Heart right ventricle (tissue), 16 donors: ENCODE data around the gene ZNF780A. TPM values are rescaled to one million over a fixed set of nuclear protein-coding genes. Genes with fewer than 3 reads are reported as not detected.
A peak's percentile ranks its signal among the peaks of the same experiment; 100 is the strongest.

Experiments used
- ATAC-seq, 8 donors: fragments of 200-7000 bp; cut with Tn5 transposase; one replicate each; pipeline ENCODE4 v1.9.1; 2020; ENCODE audit warnings: mild to moderate bottlenecking in 8 of 8, moderate library complexity in 8 of 8, moderate number of reproducible peaks in 1 of 8
- DNase-seq, 2 donors: peaks; one replicate each; pipeline ENCODE4 v3.0.0-alpha.2; 2020
- H3K27ac ChIP-seq, 10 donors: fragments of 200-600 bp; sonication (generic) in 2 of 10; one replicate each; pipeline versions ENCODE4 v1.5.0 to v1.8.0; 2020 to 2022; ENCODE audit warnings: mild to moderate bottlenecking in 3 of 10
- H3K27me3 ChIP-seq, 7 donors: fragments of 200-600 bp; one replicate each; pipeline ENCODE4 v1.8.0; 2021 to 2022; ENCODE audit warnings: mild to moderate bottlenecking in 2 of 7
- H3K36me3 ChIP-seq, 9 donors: fragments of 200-600 bp; sonication (generic) in 1 of 9; one replicate each; pipeline versions ENCODE4 v1.5.0 to v1.8.0; 2020 to 2022; ENCODE audit warnings: mild to moderate bottlenecking in 2 of 9
- H3K4me1 ChIP-seq, 9 donors: fragments of 200-600 bp; sonication (generic) in 1 of 9; one replicate each; pipeline versions ENCODE4 v1.5.0 to v1.8.0; 2020 to 2022; ENCODE audit warnings: mild to moderate bottlenecking in 4 of 9
- H3K4me3 ChIP-seq, 10 donors: fragments of 200-600 bp; sonication (generic) in 2 of 10; one replicate each; pipeline versions ENCODE4 v1.5.0 to v1.8.0; 2020 to 2022; ENCODE audit warnings: mild to moderate bottlenecking in 7 of 10, moderate library complexity in 2 of 10
- H3K9me3 ChIP-seq, 11 donors: fragments of 200-600 bp in 10 of 11; sonication (generic) in 2 of 11; one replicate each; pipeline versions ENCODE4 v1.5.0 to v1.8.0; 2013 to 2022; ENCODE audit warnings: mild to moderate bottlenecking in 2 of 11, control low read depth in 1 of 11, moderate library complexity in 1 of 11
- WGBS, 2 donors: extraction: QIAGEN DNeasy Blood & Tissue Kit; methylation state at CpG; one replicate each; pipeline ENCODE4 v1.1.7; 2013; ENCODE audit warnings: inconsistent platforms in 1 of 2; 5-methylcytosine and 5-hydroxymethylcytosine counted together
- intact Hi-C, 10 donors: fragments of 100-400 bp; cut with DNase I; formaldehyde crosslinking; loops; one replicate each; pipeline versions ENCODE4 v1.11.1 to v1.14.2; 2022
- polyA plus RNA-seq, 2 donors: library from polyadenylated mRNA; stranded (reverse); fragments of 200-250 nt; gene quantifications; one replicate each; pipeline ENCODE4 v1.2.3, GENCODE V29; 2013
- total RNA-seq, 10 donors: library from RNA; stranded (reverse); fragmentation: NEBNext Ultra II Directional in 3 of 10; extraction: Animal tissue kit (Norgen Biotek cat#: 25700) in 3 of 10; gene quantifications; one replicate each; pipeline versions ENCODE4 v1.2.1 to v1.2.4, GENCODE V29; 2021 to 2023
- TF ChIP-seq, protein P1 (sequence below), 9 donors: fragments of 200-600 bp; sonication (generic) in 2 of 9; IDR thresholded peaks; one replicate each; pipeline versions ENCODE4 v1.5.0 to v1.8.0; 2021 to 2022; ENCODE audit warnings: antibody characterized with exemption in 9 of 9, mild to moderate bottlenecking in 5 of 9, moderate library complexity in 1 of 9
- donor health status: Arrhythmogenic right ventricular cardiomyopathy.
- donor health status: ischemic (EF 13 %, LVEDD 7.1; RV severe dilation, severe dysfunction).
- donor health status: healthy with polysubstance abuse.
- donor health status: DM: no; HTN: yes; CAD: no.
- donor health status: DM: no; HTN: no; CAD: no.
- donor health status: ischemic (EF 25% LVEDD 6.9; RV normal size, moderate dysfunction).
- donor health status: ischemic (EF 25% LVEDD 5.7; RV mildly dilated, moderate dysfunction).
- donor health status: healthy.
- donor health status: DM: yes; HTN: yes; CAD: no.
- donor health status: Ischemic cardiomyopathy.
- donor health status: ischemic (EF 35%, LVEDD 5.7; RV mildly dilated, moderate dysfunction).
- donor health status: nonischemic (EF 11% LVEDD 7.7; RV severe dilation, severe dysfunction).
- donor health status: DM: yes; HTN: yes; CAD: no.
- donor health status: PGD.
- donor health status: ischemic (EF 29% LVEDD 5.4; RV normal size, mild dysfunction).
- donor health status: nonischemic (EF 23%, LVEDD 6.1; RV moderate dilation, normal function).

Gene ZNF780A
- total and polyA plus RNA-seq, 12 donors: 5.5 to 19.4 (median 11.8) TPM

- H3K27me3 ChIP-seq: no peaks in the 10 kb centered on the region
- ATAC-seq: no peak
- TF ChIP-seq, protein P1, sequence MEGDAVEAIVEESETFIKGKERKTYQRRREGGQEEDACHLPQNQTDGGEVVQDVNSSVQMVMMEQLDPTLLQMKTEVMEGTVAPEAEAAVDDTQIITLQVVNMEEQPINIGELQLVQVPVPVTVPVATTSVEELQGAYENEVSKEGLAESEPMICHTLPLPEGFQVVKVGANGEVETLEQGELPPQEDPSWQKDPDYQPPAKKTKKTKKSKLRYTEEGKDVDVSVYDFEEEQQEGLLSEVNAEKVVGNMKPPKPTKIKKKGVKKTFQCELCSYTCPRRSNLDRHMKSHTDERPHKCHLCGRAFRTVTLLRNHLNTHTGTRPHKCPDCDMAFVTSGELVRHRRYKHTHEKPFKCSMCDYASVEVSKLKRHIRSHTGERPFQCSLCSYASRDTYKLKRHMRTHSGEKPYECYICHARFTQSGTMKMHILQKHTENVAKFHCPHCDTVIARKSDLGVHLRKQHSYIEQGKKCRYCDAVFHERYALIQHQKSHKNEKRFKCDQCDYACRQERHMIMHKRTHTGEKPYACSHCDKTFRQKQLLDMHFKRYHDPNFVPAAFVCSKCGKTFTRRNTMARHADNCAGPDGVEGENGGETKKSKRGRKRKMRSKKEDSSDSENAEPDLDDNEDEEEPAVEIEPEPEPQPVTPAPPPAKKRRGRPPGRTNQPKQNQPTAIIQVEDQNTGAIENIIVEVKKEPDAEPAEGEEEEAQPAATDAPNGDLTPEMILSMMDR (IDR thresholded peaks at IDR 0.05): no peak
- no peak overlapping the region for H3K27ac ChIP-seq
- H3K4me1 ChIP-seq: peaks cover 0 to 23% (median 13%) of the 10 kb centered on the region in 9 donors
- intact Hi-C loops: no loop called here
- H3K36me3 ChIP-seq: peaks cover 0 to 53% (median 38%) of the 10 kb centered on the region in 9 donors
- 69 to 85% methylated on average over 4 of the region's 4 CpGs for WGBS, 2 donors
- peaks cover 0 to 17% (median 4%) of the 10 kb centered on the region in 11 donors for H3K9me3 ChIP-seq
- no peak for DNase-seq
- no peak overlapping the region for H3K4me3 ChIP-seq
Measured at GRCh38 chr19:40084948-40085347, 5.8 kb downstream of the ZNF780A start.

DNA sequence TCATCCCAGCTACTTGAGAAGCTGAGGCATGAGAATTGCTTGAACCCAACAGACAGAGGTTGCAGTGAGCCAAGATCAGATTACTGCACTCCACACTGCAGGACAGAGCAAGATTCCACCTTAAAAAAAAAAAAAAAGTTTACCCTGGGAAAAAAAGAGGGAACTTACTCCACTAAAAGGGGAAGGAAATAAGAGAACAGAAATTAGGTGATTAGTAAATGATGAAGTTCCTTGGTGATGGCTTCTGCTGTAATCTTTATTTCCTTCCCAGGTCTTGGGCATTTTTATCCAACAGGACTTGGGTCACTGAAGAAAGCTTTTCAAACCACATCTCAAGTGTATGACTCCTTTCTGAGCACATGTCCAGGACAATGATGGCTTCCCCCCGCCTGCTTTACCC, 9.3 kb downstream of the ZNF780A start:
- Histone ChIP-seq H3K4me1 (peaks cover 0 to 7% (median 0%) of the 10 kb centered on the region in 9 donors), H3K27me3 (no peaks in the 10 kb centered on the region), H3K9me3 (peaks cover 0 to 38% (median 21%) of the 10 kb centered on the region in 11 donors), H3K27ac (peak overlapping the region in 1 of 10 donors; percentile 41), H3K4me3 (no peak overlapping the region), H3K36me3 (peaks cover 0 to 88% (median 66%) of the 10 kb centered on the region in 9 donors)
- ATAC-seq (no peak), DNase-seq (no peak)
- intact Hi-C loops: no loop called here
- 95 to 96% methylated on average over 1 of the region's 1 CpG for WGBS, 2 donors
- TF ChIP-seq, protein P1 (IDR thresholded peaks at IDR 0.05): no peak

DNA sequence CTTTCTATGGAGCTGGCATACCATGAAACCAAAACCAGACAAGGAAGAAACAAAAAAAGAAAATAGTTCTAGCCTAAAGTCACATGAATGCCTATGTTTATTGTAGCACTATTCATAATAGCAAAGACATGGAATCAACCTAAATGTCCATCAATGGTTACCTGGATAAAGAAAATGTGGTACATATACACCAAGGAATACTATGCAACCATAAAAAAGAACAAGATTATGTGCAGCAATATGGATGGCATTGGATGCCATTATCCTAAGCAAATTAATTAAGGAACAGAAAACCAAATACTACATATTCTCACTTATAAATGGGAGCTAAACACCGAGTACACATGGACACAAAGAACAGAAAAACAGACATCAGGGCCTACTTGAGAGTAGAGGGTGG, 10.5 kb downstream of the ZNF780A start:
- Histone ChIP-seq H3K27ac (no peak overlapping the region), H3K4me3 (no peak overlapping the region), H3K9me3 (peaks cover 0 to 49% (median 22%) of the 10 kb centered on the region in 11 donors), H3K36me3 (peaks cover 0 to 99% (median 77%) of the 10 kb centered on the region in 9 donors), H3K4me1 (peaks cover 0 to 7% (median 0%) of the 10 kb centered on the region in 9 donors), H3K27me3 (no peaks in the 10 kb centered on the region)
- WGBS, 2 donors: 98 to 100% methylated on average over 1 of the region's 1 CpG
- ATAC-seq (no peak), DNase-seq (no peak)
- TF ChIP-seq, protein P1 (IDR thresholded peaks at IDR 0.05): no peak
- intact Hi-C loops: no loop called here

DNA sequence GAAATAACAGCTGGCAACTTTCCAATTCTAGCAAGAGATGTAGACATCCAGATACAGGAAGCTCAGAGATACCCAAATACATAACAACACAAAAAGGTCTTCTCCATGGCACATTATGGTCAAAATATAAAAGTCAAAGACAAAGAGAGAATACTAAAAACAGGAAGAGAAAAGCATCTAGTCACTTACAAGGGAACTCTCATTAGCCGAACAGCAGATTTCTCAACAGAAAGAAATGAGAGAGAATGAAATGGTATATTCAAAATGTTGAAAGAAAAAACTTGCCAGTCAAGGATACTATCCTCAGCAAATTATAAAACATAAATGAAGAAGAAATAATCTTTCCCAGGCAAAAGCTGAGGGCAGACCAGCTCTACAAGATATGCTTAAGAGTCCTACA, 12.4 kb downstream of the ZNF780A start:
- WGBS, 2 donors: 95 to 100% methylated on average over 1 of the region's 1 CpG
- Histone ChIP-seq H3K4me1 (peaks cover 0 to 7% (median 0%) of the 10 kb centered on the region in 9 donors), H3K4me3 (no peak overlapping the region), H3K27me3 (no peaks in the 10 kb centered on the region), H3K36me3 (peaks cover 0 to 100% (median 87%) of the 10 kb centered on the region in 9 donors), H3K9me3 (peaks cover 0 to 68% (median 30%) of the 10 kb centered on the region in 11 donors), H3K27ac (no peak overlapping the region)
- TF ChIP-seq, protein P1 (IDR thresholded peaks at IDR 0.05): no peak
- intact Hi-C loops: no loop called here
- DNase-seq (no peak), ATAC-seq (no peak)
